ENCODE data around the gene MEX3D. TPM values are rescaled to one million over a fixed set of nuclear protein-coding genes. Genes with fewer than 3 reads are reported as not detected.

Gene MEX3D
- total and polyA plus RNA-seq, 12 donors: 1.6 to 31.6 (median 14.4) TPM

GRCh38 chr19:1602091-1602707, 34.1 kb upstream of the MEX3D start:
- H3K36me3 ChIP-seq (replicated peaks in 1 of 2): peaks cover 0 to 29% of the 10 kb centered on the region in 2 donors
- intact Hi-C loops (cut with DNase I): no loop called here
- WGBS, 4 donors: 81 to 92% (median 91%) methylated on average over 20 to 21 of the region's 21 CpGs
- no peak for TF ChIP-seq POLR2A (IDR thresholded peaks at IDR 0.05)
- no peak for TF ChIP-seq CTCF (IDR thresholded peaks at IDR 0.05)
- H3K27me3 ChIP-seq: no peaks in the 10 kb centered on the region
- peak overlapping the region in 1 of 5 donors; percentile 2 for H3K27ac ChIP-seq
- H3K4me1 ChIP-seq (replicated peaks in 1 of 2): peaks cover 19 to 28% of the 10 kb centered on the region in 2 donors
- no peak for DNase-seq
- H3K9me3 ChIP-seq (replicated peaks in 1 of 3): no peaks in the 10 kb centered on the region
- H3K4me3 ChIP-seq: no peak overlapping the region

GRCh38 chr19:1601613-1602064, 33.5 kb upstream of the MEX3D start:
- Histone ChIP-seq H3K9me3 (replicated peaks in 1 of 3) (no peaks in the 10 kb centered on the region), H3K27ac (no peak overlapping the region), H3K4me3 (no peak overlapping the region), H3K36me3 (replicated peaks in 1 of 2) (peaks cover 0 to 34% of the 10 kb centered on the region in 2 donors), H3K4me1 (replicated peaks in 1 of 2) (peaks cover 19 to 28% of the 10 kb centered on the region in 2 donors), H3K27me3 (no peaks in the 10 kb centered on the region)
- TF ChIP-seq POLR2A (IDR thresholded peaks at IDR 0.05) (no peak), CTCF (IDR thresholded peaks at IDR 0.05) (no peak)
- 90 to 96% (median 95%) methylated on average over 14 of the region's 14 CpGs for WGBS, 4 donors
- intact Hi-C loops (cut with DNase I): no loop called here
- no peak for DNase-seq

- Histone ChIP-seq H3K4me3 (no peak overlapping the region), H3K27me3 (no peaks in the 10 kb centered on the region), H3K36me3 (replicated peaks in 1 of 2) (peaks cover 0 to 45% of the 10 kb centered on the region in 2 donors), H3K9me3 (replicated peaks in 1 of 3) (no peaks in the 10 kb centered on the region), H3K4me1 (replicated peaks in 1 of 2) (peaks cover 10 to 18% of the 10 kb centered on the region in 2 donors), H3K27ac (no peak overlapping the region)
- no peak for DNase-seq
- intact Hi-C loops (cut with DNase I): no loop called here
- 82 to 98% (median 93%) methylated on average over 4 to 15 of the region's 15 CpGs for WGBS, 4 donors
- TF ChIP-seq CTCF (IDR thresholded peaks at IDR 0.05) (no peak), POLR2A (IDR thresholded peaks at IDR 0.05) (no peak)
These were observed 31.3 kb upstream of the MEX3D start for GRCh38 chr19:1599460-1599846.

- H3K27ac ChIP-seq: no peak overlapping the region
- peaks cover 0 to 45% of the 10 kb centered on the region in 2 donors for H3K36me3 ChIP-seq (replicated peaks in 1 of 2)
- intact Hi-C loops (cut with DNase I): no loop called here
These were observed 30.8 kb upstream of the MEX3D start for GRCh38 chr19:1598777-1599459.

More at GRCh38 chr19:1598777-1599459, 30.8 kb upstream of the MEX3D start:
- WGBS, 4 donors: 88 to 95% (median 90%) methylated on average over 8 to 20 of the region's 20 CpGs
- no peaks in the 10 kb centered on the region for H3K9me3 ChIP-seq (replicated peaks in 1 of 3)
- H3K4me3 ChIP-seq: no peak overlapping the region
- H3K4me1 ChIP-seq (replicated peaks in 1 of 2): peaks cover 5 to 13% of the 10 kb centered on the region in 2 donors
- DNase-seq: no peak
- TF ChIP-seq CTCF (IDR thresholded peaks at IDR 0.05): no peak
- TF ChIP-seq POLR2A (IDR thresholded peaks at IDR 0.05): no peak
- no peaks in the 10 kb centered on the region for H3K27me3 ChIP-seq
